Loucy (cell line): ENCODE results near the gene NCAPD3.

Experiments used
- H2AFZ ChIP-seq: fragments of 200-600 bp; sonication (generic); 2 replicates; pipeline ENCODE4 v1.6.0; 2016; ENCODE audit warnings: antibody characterized with exemption, mild to moderate bottlenecking, low read length, moderate library complexity
- H3F3A ChIP-seq: fragments of 200-600 bp; 2 replicates; pipeline ENCODE4 v1.6.0; 2016; ENCODE audit warnings: antibody characterized with exemption, low read depth, mild to moderate bottlenecking
- H3K27me3 ChIP-seq: fragments of 200-600 bp; sonication (generic); 2 replicates; pipeline ENCODE4 v1.6.1; 2014; ENCODE audit warnings: low read length, mild to moderate bottlenecking; ENCODE audit not compliant: insufficient read depth, poor library complexity, severe bottlenecking
- H3K36me3 ChIP-seq: fragments of 200-600 bp; sonication (generic); 2 replicates; pipeline ENCODE4 v1.6.1; 2016; ENCODE audit warnings: low read length; ENCODE audit not compliant: insufficient read depth
- H3K4me1 ChIP-seq: fragments of 200-600 bp; sonication (generic); 2 replicates; pipeline ENCODE4 v1.5.1; 2014; ENCODE audit warnings: low read length, mild to moderate bottlenecking; ENCODE audit not compliant: insufficient read depth, poor library complexity, severe bottlenecking
- H3K4me2 ChIP-seq: fragments of 200-600 bp; sonication (generic); 2 replicates; pipeline ENCODE4 v1.6.0; 2014; ENCODE audit warnings: antibody characterized with exemption, low read length, low read depth, mild to moderate bottlenecking; ENCODE audit not compliant: poor library complexity, severe bottlenecking
- H3K4me3 ChIP-seq: fragments of 200-600 bp; sonication (generic); 2 replicates; pipeline ENCODE4 v1.5.1; 2014; ENCODE audit warnings: low read length, mild to moderate bottlenecking, mixed read lengths; ENCODE audit not compliant: poor library complexity, severe bottlenecking
- H3K79me2 ChIP-seq: fragments of 200-600 bp; sonication (generic); 2 replicates; pipeline ENCODE4 v1.6.1; 2014; ENCODE audit warnings: low read length; ENCODE audit not compliant: insufficient read depth
- H3K9ac ChIP-seq: fragments of 200-600 bp; sonication (generic); 2 replicates; pipeline ENCODE4 v1.6.0; 2014; ENCODE audit warnings: mild to moderate bottlenecking, low read depth, low read length, moderate library complexity; ENCODE audit not compliant: poor library complexity, severe bottlenecking
- H3K9me2 ChIP-seq: fragments of 200-600 bp; sonication (generic); replicated peaks from 2 replicates; pipeline ENCODE4 v1.6.1; 2016; ENCODE audit warnings: low read depth, low read length, mixed read lengths
- H3K9me3 ChIP-seq: fragments of 200-600 bp; sonication (generic); 2 replicates; pipeline ENCODE4 v1.6.1; 2014; ENCODE audit warnings: mild to moderate bottlenecking, antibody characterized with exemption, low read length, low read depth; ENCODE audit not compliant: insufficient read depth
- H4K20me1 ChIP-seq: fragments of 200-600 bp; sonication (generic); 2 replicates; pipeline ENCODE4 v1.6.0; 2014; ENCODE audit warnings: antibody characterized with exemption, low read length, mild to moderate bottlenecking; ENCODE audit not compliant: insufficient read depth, poor library complexity, severe bottlenecking
- EZH2phosphoT487 ChIP-seq: fragments of 200-600 bp; IDR thresholded peaks from 2 replicates; pipeline ENCODE4 v1.6.1; 2018; ENCODE audit warnings: antibody characterized with exemption, mild to moderate bottlenecking, moderate library complexity, borderline replicate concordance
- TF ChIP-seq, protein P1 (sequence below): fragments of 200-600 bp; sonication (generic); conservative IDR thresholded peaks from 2 replicates; pipeline ENCODE4 v1.5.1; 2014; ENCODE audit warnings: mild to moderate bottlenecking, antibody characterized with exemption, low read length

Gene NCAPD3

DNA sequence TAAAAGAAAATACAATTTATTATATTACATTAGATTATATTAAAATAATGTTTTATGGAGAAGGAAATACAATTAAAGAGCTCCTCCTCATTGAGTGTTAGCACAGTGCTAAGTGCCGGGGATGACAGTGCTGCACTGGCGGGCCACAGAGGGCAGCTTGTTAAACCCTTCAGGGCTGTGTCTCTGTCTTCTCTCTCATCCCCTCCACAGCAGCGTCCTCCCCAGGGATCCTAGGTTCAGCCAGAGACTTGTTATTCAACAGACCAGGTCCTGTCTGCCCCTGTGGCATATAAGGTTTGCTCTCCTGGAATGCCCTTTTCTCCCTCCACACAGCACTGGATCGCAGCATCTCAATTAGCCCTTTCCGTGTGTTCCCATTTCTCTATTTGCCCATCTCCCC, 15.2 kb upstream of the NCAPD3 start:
- Histone ChIP-seq H3K36me3 (peaks cover 60% of the 10 kb centered on the region; the same call in 1 of the 2 replicates), H3K4me1 (peaks cover 3% of the 10 kb centered on the region), H3K9me2 (no peaks in the 10 kb centered on the region), H3K79me2 (no peaks in the 10 kb centered on the region), H3K9me3 (no peaks in the 10 kb centered on the region), H4K20me1 (peaks cover 5% of the 10 kb centered on the region), H3K9ac (no peak overlapping the region), H3K27me3 (no peaks in the 10 kb centered on the region), H3F3A (no peaks in the 10 kb centered on the region), H3K4me2 (no peak overlapping the region), H3K4me3 (no peak overlapping the region), H2AFZ (no peak overlapping the region)
- TF ChIP-seq, protein P1, sequence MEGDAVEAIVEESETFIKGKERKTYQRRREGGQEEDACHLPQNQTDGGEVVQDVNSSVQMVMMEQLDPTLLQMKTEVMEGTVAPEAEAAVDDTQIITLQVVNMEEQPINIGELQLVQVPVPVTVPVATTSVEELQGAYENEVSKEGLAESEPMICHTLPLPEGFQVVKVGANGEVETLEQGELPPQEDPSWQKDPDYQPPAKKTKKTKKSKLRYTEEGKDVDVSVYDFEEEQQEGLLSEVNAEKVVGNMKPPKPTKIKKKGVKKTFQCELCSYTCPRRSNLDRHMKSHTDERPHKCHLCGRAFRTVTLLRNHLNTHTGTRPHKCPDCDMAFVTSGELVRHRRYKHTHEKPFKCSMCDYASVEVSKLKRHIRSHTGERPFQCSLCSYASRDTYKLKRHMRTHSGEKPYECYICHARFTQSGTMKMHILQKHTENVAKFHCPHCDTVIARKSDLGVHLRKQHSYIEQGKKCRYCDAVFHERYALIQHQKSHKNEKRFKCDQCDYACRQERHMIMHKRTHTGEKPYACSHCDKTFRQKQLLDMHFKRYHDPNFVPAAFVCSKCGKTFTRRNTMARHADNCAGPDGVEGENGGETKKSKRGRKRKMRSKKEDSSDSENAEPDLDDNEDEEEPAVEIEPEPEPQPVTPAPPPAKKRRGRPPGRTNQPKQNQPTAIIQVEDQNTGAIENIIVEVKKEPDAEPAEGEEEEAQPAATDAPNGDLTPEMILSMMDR: no peak
- no peak for TF ChIP-seq EZH2phosphoT487

- peaks cover 47% of the 10 kb centered on the region; the same call in 1 of the 2 replicates for H3K36me3 ChIP-seq
- H3K79me2 ChIP-seq: peaks cover 6% of the 10 kb centered on the region; the same call in 1 of the 2 replicates
- H2AFZ ChIP-seq: no peak overlapping the region
- H3F3A ChIP-seq: no peaks in the 10 kb centered on the region
- H3K4me1 ChIP-seq: peaks cover 10% of the 10 kb centered on the region
- no peak for TF ChIP-seq EZH2phosphoT487
- TF ChIP-seq, protein P1: no peak
- no peak overlapping the region for H3K9ac ChIP-seq
- no peak overlapping the region for H3K4me3 ChIP-seq
- H3K9me3 ChIP-seq: no peaks in the 10 kb centered on the region
- no peaks in the 10 kb centered on the region for H3K27me3 ChIP-seq
- H4K20me1 ChIP-seq: peaks cover 5% of the 10 kb centered on the region
- H3K9me2 ChIP-seq: no peaks in the 10 kb centered on the region
- no peak overlapping the region for H3K4me2 ChIP-seq
Observed at GRCh38 chr11:134237557-134237922, 13.8 kb upstream of the NCAPD3 start.

GRCh38 chr11:134236834-134237556, 13.2 kb upstream of the NCAPD3 start:
- Histone ChIP-seq H3K9me2 (no peaks in the 10 kb centered on the region), H3K4me1 (peaks cover 14% of the 10 kb centered on the region), H3K27me3 (no peaks in the 10 kb centered on the region), H4K20me1 (peaks cover 5% of the 10 kb centered on the region), H3K36me3 (peaks cover 42% of the 10 kb centered on the region; the same call in 1 of the 2 replicates), H3K4me2 (no peak overlapping the region), H3K4me3 (no peak overlapping the region), H3K9ac (no peak overlapping the region), H3F3A (no peaks in the 10 kb centered on the region), H2AFZ (no peak overlapping the region), H3K79me2 (peaks cover 12% of the 10 kb centered on the region; the same call in 1 of the 2 replicates), H3K9me3 (no peaks in the 10 kb centered on the region)
- no peak for TF ChIP-seq EZH2phosphoT487
- TF ChIP-seq, protein P1: no peak
